ENCODE results near the gene TESK2. TPM values are rescaled to one million over a fixed set of nuclear protein-coding genes. Genes with fewer than 3 reads are reported as not detected.
A peak's percentile ranks its signal among the peaks of the same experiment; 100 is the strongest.

TESK2 gene
- total and polyA plus RNA-seq, 2 of the 13 experiments (the other 11 are each of a cell fraction or from before 2014, with no cell fraction given) = 5.5 to 9.6 TPM

DNA sequence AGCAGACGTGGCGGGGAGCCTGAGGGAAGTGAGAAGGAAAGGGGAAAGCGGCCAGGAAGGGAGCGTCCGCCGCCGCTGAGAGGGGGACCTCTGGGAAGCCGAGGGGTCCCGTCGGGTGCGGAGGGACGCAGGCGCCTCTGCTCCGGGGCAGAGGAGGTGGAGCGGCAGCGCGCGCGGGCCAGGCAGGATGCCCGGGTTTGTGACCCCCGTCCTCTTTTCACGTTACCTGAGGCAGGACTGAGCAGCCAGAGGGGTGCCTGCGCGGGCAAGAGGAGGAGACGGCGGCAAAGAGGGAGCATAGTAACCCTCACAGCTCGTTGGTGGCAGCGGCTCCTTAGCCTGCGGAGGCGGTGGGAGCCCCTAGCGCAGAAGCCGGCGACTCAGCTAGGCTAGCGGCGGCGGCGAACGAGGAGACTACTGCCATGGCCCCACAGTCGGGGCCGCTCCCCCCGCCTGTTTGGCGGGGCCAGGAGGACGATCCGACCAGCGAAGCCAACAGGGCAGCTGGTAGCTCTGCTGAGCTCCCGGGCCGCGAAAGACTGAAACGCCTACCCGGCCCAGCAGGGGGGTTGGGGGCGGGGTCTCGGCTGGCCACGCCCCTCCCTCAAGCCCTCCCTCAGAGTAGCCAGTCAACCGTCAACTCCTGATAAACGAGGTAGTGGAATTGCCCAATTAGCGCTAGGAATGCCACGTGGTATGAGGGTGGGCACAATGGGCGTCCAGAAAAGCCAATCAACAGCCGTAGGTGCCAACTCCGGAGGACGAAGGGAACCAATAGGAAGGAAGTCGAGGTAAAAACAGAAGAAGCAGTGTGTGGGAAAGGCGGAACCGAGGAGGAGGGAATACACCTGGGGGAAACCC, at the start of gene TESK2 (continued):
- TF ChIP-seq, protein P1, sequence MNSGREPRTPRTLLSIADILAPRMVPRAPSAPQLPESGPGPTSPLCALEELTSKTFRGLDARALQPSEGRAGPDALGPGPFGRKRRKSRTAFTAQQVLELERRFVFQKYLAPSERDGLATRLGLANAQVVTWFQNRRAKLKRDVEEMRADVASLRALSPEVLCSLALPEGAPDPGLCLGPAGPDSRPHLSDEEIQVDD (CRISPR knock-in tag; IDR thresholded peaks at IDR 0.05; ENCODE audit: borderline replicate concordance) = 0 out of 2 replicates have a peak, but pooled peaks have one; percentile 21
- no peak for TF ChIP-seq ZNF34 (CRISPR knock-in tag; IDR thresholded peaks at IDR 0.05; ENCODE audit: borderline replicate concordance)
- no peak for TF ChIP-seq FOXA1 (IDR thresholded peaks at IDR 0.05)
- TF ChIP-seq FOXA1 (CRISPR knock-in tag; IDR thresholded peaks at IDR 0.05) = no peak
- no peak for TF ChIP-seq ZNF577 (CRISPR knock-in tag; IDR thresholded peaks at IDR 0.05; ENCODE audit: borderline replicate concordance, low read depth)
- no peak for TF ChIP-seq PHF21A (CRISPR knock-in tag; IDR thresholded peaks at IDR 0.05)
- TF ChIP-seq HNRNPLL (IDR thresholded peaks at IDR 0.05; ENCODE audit: low read depth, low read length, poor library complexity, severe bottlenecking) = peak; percentile 77
- no peak for TF ChIP-seq BCL6 (CRISPR knock-in tag; IDR thresholded peaks at IDR 0.05)
- peak; percentile 90 for TF ChIP-seq ZSCAN31 (CRISPR knock-in tag; IDR thresholded peaks at IDR 0.05; ENCODE audit: low read depth)
- TF ChIP-seq, protein P2, sequence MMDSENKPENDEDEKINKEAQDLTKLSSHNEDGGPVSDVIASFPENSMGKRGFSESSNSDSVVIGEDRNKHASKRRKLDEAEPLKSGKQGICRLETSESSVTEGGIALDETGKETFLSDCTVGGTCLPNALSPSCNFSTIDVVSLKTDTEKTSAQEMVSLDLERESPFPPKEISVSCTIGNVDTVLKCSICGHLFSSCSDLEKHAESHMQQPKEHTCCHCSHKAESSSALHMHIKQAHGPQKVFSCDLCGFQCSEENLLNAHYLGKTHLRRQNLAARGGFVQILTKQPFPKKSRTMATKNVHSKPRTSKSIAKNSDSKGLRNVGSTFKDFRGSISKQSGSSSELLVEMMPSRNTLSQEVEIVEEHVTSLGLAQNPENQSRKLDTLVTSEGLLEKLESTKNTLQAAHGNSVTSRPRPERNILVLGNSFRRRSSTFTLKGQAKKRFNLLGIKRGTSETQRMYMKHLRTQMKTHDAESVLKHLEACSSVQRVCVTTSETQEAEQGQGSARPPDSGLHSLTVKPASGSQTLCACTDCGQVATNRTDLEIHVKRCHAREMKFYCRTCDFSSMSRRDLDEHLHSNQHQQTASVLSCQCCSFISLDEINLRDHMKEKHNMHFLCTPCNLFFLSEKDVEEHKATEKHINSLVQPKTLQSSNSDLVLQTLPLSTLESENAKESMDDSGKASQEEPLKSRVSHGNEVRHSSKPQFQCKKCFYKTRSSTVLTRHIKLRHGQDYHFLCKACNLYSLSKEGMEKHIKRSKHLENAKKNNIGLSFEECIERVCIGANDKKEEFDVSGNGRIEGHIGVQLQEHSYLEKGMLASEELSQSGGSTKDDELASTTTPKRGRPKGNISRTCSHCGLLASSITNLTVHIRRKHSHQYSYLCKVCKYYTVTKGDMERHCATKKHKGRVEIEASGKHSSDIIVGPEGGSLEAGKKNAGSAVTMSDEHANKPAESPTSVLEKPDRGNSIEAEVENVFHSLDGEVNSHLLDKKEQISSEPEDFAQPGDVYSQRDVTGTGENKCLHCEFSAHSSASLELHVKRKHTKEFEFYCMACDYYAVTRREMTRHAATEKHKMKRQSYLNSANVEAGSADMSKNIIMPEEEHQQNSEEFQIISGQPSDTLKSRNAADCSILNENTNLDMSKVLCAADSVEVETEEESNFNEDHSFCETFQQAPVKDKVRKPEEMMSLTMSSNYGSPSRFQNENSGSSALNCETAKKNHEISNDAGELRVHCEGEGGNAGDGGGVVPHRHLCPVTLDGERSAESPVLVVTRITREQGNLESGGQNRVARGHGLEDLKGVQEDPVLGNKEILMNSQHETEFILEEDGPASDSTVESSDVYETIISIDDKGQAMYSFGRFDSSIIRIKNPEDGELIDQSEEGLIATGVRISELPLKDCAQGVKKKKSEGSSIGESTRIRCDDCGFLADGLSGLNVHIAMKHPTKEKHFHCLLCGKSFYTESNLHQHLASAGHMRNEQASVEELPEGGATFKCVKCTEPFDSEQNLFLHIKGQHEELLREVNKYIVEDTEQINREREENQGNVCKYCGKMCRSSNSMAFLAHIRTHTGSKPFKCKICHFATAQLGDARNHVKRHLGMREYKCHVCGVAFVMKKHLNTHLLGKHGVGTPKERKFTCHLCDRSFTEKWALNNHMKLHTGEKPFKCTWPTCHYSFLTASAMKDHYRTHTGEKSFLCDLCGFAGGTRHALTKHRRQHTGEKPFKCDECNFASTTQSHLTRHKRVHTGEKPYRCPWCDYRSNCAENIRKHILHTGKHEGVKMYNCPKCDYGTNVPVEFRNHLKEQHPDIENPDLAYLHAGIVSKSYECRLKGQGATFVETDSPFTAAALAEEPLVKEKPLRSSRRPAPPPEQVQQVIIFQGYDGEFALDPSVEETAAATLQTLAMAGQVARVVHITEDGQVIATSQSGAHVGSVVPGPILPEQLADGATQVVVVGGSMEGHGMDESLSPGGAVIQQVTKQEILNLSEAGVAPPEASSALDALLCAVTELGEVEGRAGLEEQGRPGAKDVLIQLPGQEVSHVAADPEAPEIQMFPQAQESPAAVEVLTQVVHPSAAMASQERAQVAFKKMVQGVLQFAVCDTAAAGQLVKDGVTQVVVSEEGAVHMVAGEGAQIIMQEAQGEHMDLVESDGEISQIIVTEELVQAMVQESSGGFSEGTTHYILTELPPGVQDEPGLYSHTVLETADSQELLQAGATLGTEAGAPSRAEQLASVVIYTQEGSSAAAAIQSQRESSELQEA (CRISPR knock-in tag; IDR thresholded peaks at IDR 0.05; ENCODE audit: not compliant biosample characterization) = no peak
- no peak for TF ChIP-seq MAFK (conservative IDR thresholded peaks at IDR 0.05 in 1 of 2, IDR thresholded peaks at IDR 0.05 in 1 of 2; ENCODE audit: low read length in 2 of 2)
- no peak for TF ChIP-seq ARID2 (CRISPR knock-in tag; IDR thresholded peaks at IDR 0.05; ENCODE audit: borderline replicate concordance)
- TF ChIP-seq, protein P3, sequence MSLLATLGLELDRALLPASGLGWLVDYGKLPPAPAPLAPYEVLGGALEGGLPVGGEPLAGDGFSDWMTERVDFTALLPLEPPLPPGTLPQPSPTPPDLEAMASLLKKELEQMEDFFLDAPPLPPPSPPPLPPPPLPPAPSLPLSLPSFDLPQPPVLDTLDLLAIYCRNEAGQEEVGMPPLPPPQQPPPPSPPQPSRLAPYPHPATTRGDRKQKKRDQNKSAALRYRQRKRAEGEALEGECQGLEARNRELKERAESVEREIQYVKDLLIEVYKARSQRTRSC (CRISPR knock-in tag; IDR thresholded peaks at IDR 0.05; ENCODE audit: low read depth) = no peak
- no peak for TF ChIP-seq U2AF2 (IDR thresholded peaks at IDR 0.05; ENCODE audit: low read depth, low read length)
- 0 out of 2 replicates have a peak, but pooled peaks have one; percentile 20 for TF ChIP-seq REPIN1 (CRISPR knock-in tag; IDR thresholded peaks at IDR 0.05; ENCODE audit: borderline replicate concordance, low read depth)
- TF ChIP-seq ZNF839 (CRISPR knock-in tag; IDR thresholded peaks at IDR 0.05; ENCODE audit: borderline replicate concordance) = no peak
- TF ChIP-seq REL (CRISPR knock-in tag; conservative IDR thresholded peaks at IDR 0.05) = no peak
- TF ChIP-seq ZNF367 (CRISPR knock-in tag; IDR thresholded peaks at IDR 0.05; ENCODE audit: borderline replicate concordance) = no peak
- no peak for TF ChIP-seq DR1 (CRISPR knock-in tag; IDR thresholded peaks at IDR 0.05)
- peak; percentile 70 for TF ChIP-seq RNF2 (conservative IDR thresholded peaks at IDR 0.05; ENCODE audit: low read depth)
- TF ChIP-seq FOSL1 (CRISPR knock-in tag; IDR thresholded peaks at IDR 0.05; ENCODE audit: borderline replicate concordance) = no peak
